Fibroblast of lung (primary cell): Measurements from ENCODE around the gene ATG10.

Experiments used
- EZH2 ChIP-seq: IDR thresholded peaks from 2 replicates; pipeline ENCODE4 v1.5.1; 2012; ENCODE audit warnings: low read length, control low read depth, mild to moderate bottlenecking; ENCODE audit errors: missing control alignments
- TF ChIP-seq, protein P1 (sequence below), 2 donors: IDR thresholded peaks in 1 of 2; conservative IDR thresholded peaks in 1 of 2; 1 replicate in 1 of 2; 2 replicates in 1 of 2; pipeline ENCODE4 v1.5.1; 2011 to 2012; ENCODE audit warnings: low read length in 2 of 2, control low read depth in 1 of 2, inconsistent platforms in 1 of 2, low read depth in 1 of 2, mild to moderate bottlenecking in 1 of 2

DNA sequence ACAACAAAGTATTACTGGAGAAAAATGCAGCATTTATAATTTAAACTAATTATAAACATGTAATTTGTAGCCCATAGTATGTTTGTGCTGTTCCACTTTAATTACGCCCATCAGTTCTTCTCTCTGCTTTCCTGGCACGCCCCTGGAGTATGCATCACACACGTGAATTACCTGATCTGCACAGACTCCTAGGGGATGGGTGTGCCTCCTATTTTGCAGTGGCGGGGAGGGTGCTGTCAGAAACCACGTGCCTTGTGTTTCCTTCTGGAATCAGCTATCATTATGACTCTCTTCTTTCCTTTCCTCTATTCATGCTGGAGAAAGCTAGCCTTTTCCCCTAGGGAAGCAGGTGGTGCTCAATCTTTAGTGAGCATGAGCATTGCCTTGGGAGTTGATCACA is 263.1 kb downstream of the ATG10 start:
- TF ChIP-seq, protein P1, sequence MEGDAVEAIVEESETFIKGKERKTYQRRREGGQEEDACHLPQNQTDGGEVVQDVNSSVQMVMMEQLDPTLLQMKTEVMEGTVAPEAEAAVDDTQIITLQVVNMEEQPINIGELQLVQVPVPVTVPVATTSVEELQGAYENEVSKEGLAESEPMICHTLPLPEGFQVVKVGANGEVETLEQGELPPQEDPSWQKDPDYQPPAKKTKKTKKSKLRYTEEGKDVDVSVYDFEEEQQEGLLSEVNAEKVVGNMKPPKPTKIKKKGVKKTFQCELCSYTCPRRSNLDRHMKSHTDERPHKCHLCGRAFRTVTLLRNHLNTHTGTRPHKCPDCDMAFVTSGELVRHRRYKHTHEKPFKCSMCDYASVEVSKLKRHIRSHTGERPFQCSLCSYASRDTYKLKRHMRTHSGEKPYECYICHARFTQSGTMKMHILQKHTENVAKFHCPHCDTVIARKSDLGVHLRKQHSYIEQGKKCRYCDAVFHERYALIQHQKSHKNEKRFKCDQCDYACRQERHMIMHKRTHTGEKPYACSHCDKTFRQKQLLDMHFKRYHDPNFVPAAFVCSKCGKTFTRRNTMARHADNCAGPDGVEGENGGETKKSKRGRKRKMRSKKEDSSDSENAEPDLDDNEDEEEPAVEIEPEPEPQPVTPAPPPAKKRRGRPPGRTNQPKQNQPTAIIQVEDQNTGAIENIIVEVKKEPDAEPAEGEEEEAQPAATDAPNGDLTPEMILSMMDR (conservative IDR thresholded peaks at IDR 0.05 in 1 of 2, IDR thresholded peaks at IDR 0.05 in 1 of 2; ENCODE audit: low read depth in 1 of 2, low read length in 2 of 2), result no peak
- TF ChIP-seq EZH2, result no peak
